GM23338 (cell line): ENCODE data around the gene RAMP1. TPM values are rescaled to one million over a fixed set of nuclear protein-coding genes. Genes with fewer than 3 reads are reported as not detected.

Experiments used
- ATAC-seq: fragments of 200-7000 bp; cut with Tn5 transposase; 3 replicates; pipeline ENCODE4 v1.9.1; 2020
- DNase-seq: peaks from one replicate; pipeline ENCODE4 v3.0.0-alpha.2; 2015; ENCODE audit warnings: low spot score
- H2AFZ ChIP-seq: fragments of 200-600 bp; sonication (generic); 2 replicates; pipeline ENCODE4 v1.8.0; 2016; ENCODE audit warnings: antibody characterized with exemption, mild to moderate bottlenecking, moderate library complexity
- H3F3A ChIP-seq: fragments of 200-600 bp; sonication (generic); replicated peaks from 2 replicates; pipeline ENCODE4 v1.8.0; 2017; ENCODE audit warnings: antibody characterized with exemption, mixed run types, low read depth
- H3K27ac ChIP-seq: fragments of 200-600 bp; sonication (generic); 2 replicates; pipeline ENCODE4 v1.6.1; 2016; ENCODE audit warnings: low read depth
- H3K27me3 ChIP-seq: fragments of 200-600 bp; sonication (generic); 2 replicates; pipeline ENCODE4 v1.8.0; 2016; ENCODE audit warnings: mild to moderate bottlenecking, mixed run types, moderate library complexity; ENCODE audit not compliant: insufficient read depth
- H3K36me3 ChIP-seq: fragments of 200-600 bp; sonication (generic); 2 replicates; pipeline ENCODE4 v1.8.0; 2016; ENCODE audit warnings: mild to moderate bottlenecking; ENCODE audit not compliant: insufficient read depth
- H3K4me1 ChIP-seq: fragments of 200-600 bp; sonication (generic); 2 replicates; pipeline ENCODE4 v1.8.0; 2016; ENCODE audit warnings: mild to moderate bottlenecking, moderate library complexity; ENCODE audit not compliant: insufficient read depth
- H3K4me2 ChIP-seq: fragments of 200-600 bp; sonication (generic); 2 replicates; pipeline ENCODE4 v1.7.1; 2017; ENCODE audit warnings: mixed run types
- H3K4me3 ChIP-seq: fragments of 200-600 bp; sonication (generic); 2 replicates; pipeline ENCODE4 v1.6.1; 2016; ENCODE audit warnings: mixed run types
- H3K79me2 ChIP-seq: fragments of 200-600 bp; sonication (generic); replicated peaks from 2 replicates; pipeline ENCODE4 v1.8.0; 2017; ENCODE audit warnings: mild to moderate bottlenecking; ENCODE audit not compliant: insufficient read depth
- H3K9me2 ChIP-seq: fragments of 200-600 bp; sonication (generic); 2 replicates; pipeline ENCODE4 v1.8.0; 2017; ENCODE audit not compliant: insufficient read depth
- H4K20me1 ChIP-seq: fragments of 200-600 bp; sonication (generic); replicated peaks from 2 replicates; pipeline ENCODE4 v1.8.0; 2017; ENCODE audit warnings: mild to moderate bottlenecking; ENCODE audit not compliant: insufficient read depth
- H3K27ac Mint-ChIP-seq: 2 replicates; pipeline ENCODE4 v1.8.0; 2020; ENCODE audit warnings: inconsistent platforms, mild to moderate bottlenecking, moderate library complexity, mixed read lengths
- H3K27me3 Mint-ChIP-seq: 3 replicates; pipeline ENCODE4 v1.8.0; 2022; ENCODE audit warnings: low read depth, mild to moderate bottlenecking, moderate library complexity, mixed read lengths, inconsistent platforms; ENCODE audit not compliant: insufficient read depth, poor library complexity
- H3K36me3 Mint-ChIP-seq: 3 replicates; pipeline ENCODE4 v1.8.0; 2021; ENCODE audit warnings: low read depth, mild to moderate bottlenecking, inconsistent platforms, moderate library complexity, mixed read lengths
- H3K4me1 Mint-ChIP-seq: 3 replicates; pipeline ENCODE4 v1.8.0; 2020; ENCODE audit warnings: mild to moderate bottlenecking, inconsistent platforms, mixed read lengths
- H3K4me3 Mint-ChIP-seq: 3 replicates; pipeline ENCODE4 v1.8.0; 2021; ENCODE audit warnings: moderate library complexity, mild to moderate bottlenecking, inconsistent platforms, mixed read lengths
- H3K9me3 Mint-ChIP-seq: 3 replicates; pipeline ENCODE4 v1.8.0; 2020; ENCODE audit warnings: moderate library complexity, mild to moderate bottlenecking, inconsistent platforms, mixed read lengths
- EZH2 ChIP-seq: fragments of 200-600 bp; sonication (generic); IDR thresholded peaks from one replicate; pipeline ENCODE4 v1.8.0; 2017; ENCODE audit warnings: antibody characterized with exemption, mild to moderate bottlenecking, low read depth; ENCODE audit not compliant: unreplicated experiment
- JUNB ChIP-seq: IDR thresholded peaks from one replicate; pipeline ENCODE4 v1.6.1; 2016; ENCODE audit warnings: antibody characterized with exemption; ENCODE audit not compliant: unreplicated experiment
- NANOG ChIP-seq: IDR thresholded peaks from 2 replicates; pipeline ENCODE4 v1.6.1; 2016; ENCODE audit warnings: antibody characterized with exemption, borderline replicate concordance
- POLR2AphosphoS5 ChIP-seq: IDR thresholded peaks from 2 replicates; pipeline ENCODE4 v1.6.1; 2016; ENCODE audit warnings: antibody characterized with exemption, low read depth
- STAT1 ChIP-seq: IDR thresholded peaks from one replicate; pipeline ENCODE4 v1.6.1; 2016; ENCODE audit warnings: antibody characterized with exemption; ENCODE audit not compliant: unreplicated experiment
- ZNF114 ChIP-seq: fragments of 250-450 bp; sonication (Bioruptor Pico); IDR thresholded peaks from 2 replicates; pipeline ENCODE4 v1.5.0; 2020; ENCODE audit warnings: mild to moderate bottlenecking, moderate library complexity
- ZNF331 ChIP-seq: fragments of 250-450 bp; sonication (Bioruptor Pico); IDR thresholded peaks from 2 replicates; pipeline ENCODE4 v1.5.0; 2020; ENCODE audit warnings: low read depth, mild to moderate bottlenecking, moderate library complexity
- polyA plus RNA-seq: library from polyadenylated mRNA; unstranded; fragments of >200 nt; fragmentation: Nextera tagmentation; extraction: Ambion mirVana; gene quantifications from 2 replicates; pipeline ENCODE4 v1.2.1, GENCODE V29; 2016
- total RNA-seq: library from RNA; depleted of rRNA; stranded (reverse); fragments of >200 nt; shearing (Covaris generic); gene quantifications from 2 replicates; pipeline ENCODE4 v1.2.3, GENCODE V29; 2014
- TF ChIP-seq, protein P1 (sequence below): IDR thresholded peaks from one replicate; pipeline ENCODE4 v1.6.1; 2018; ENCODE audit warnings: antibody characterized with exemption; ENCODE audit not compliant: unreplicated experiment
- TF ChIP-seq, protein P2 (sequence below): fragments of 250-450 bp; sonication (Bioruptor Pico); IDR thresholded peaks from 2 replicates; pipeline ENCODE4 v1.5.0; 2020; ENCODE audit warnings: mild to moderate bottlenecking, moderate library complexity
- TF ChIP-seq, protein P3 (sequence below), 2 experiments: fragments of 200-600 bp in 1 of 2; sonication (generic) in 1 of 2; conservative IDR thresholded peaks; 2 replicates each; pipeline versions ENCODE4 v1.5.1 to v1.6.1; 2016 to 2017; ENCODE audit warnings: antibody characterized with exemption in 2 of 2, low read depth in 2 of 2, mild to moderate bottlenecking in 2 of 2, moderate library complexity in 1 of 2

RAMP1 gene
- total and polyA plus RNA-seq, 2 experiments from 2014 or later: 1.7 to 3.3 TPM

DNA sequence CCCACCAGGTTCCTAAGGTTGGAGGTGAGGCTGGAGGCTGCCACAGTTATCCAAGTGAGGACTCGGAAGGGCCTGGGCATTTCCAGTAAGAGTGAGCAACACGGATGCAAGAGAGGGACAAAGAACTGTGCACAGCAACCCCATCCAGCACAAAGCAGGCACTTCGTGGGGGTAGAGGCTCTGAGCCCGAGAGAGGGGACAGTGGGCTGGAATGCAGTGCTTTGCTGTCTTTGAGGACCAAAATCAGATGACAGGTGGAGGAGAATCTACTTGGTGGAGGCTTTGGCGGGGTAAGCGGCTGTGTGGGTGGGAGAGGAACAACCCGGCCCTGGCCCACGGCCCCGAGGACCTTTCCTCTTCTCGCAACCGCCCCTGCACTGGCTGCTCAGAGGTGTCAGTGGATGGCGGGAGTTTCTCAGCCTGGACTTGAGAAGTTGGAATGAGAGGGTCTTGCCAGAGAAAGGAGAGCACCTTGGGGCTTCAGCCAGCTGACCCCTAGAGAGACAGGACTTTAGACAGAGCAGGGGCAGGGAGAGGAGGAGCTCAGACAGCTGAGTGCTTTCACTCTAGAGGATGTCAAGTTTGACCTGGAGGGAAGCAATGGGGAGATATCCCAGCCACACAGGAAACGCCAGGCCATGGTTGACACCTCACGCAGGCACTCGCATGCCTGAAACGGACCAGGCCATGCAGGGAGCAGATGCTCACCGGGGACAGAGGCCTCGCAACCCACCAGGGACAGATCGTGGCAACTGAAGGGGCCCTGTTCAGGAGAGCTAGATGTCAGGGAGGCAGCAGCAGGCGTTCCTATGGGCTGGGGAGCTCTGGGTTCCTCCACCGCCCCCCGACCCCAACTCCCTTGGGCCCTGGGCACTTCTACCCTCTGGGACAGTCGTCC lies 11.6 kb downstream of the RAMP1 start (continued):
- TF ChIP-seq, protein P1, sequence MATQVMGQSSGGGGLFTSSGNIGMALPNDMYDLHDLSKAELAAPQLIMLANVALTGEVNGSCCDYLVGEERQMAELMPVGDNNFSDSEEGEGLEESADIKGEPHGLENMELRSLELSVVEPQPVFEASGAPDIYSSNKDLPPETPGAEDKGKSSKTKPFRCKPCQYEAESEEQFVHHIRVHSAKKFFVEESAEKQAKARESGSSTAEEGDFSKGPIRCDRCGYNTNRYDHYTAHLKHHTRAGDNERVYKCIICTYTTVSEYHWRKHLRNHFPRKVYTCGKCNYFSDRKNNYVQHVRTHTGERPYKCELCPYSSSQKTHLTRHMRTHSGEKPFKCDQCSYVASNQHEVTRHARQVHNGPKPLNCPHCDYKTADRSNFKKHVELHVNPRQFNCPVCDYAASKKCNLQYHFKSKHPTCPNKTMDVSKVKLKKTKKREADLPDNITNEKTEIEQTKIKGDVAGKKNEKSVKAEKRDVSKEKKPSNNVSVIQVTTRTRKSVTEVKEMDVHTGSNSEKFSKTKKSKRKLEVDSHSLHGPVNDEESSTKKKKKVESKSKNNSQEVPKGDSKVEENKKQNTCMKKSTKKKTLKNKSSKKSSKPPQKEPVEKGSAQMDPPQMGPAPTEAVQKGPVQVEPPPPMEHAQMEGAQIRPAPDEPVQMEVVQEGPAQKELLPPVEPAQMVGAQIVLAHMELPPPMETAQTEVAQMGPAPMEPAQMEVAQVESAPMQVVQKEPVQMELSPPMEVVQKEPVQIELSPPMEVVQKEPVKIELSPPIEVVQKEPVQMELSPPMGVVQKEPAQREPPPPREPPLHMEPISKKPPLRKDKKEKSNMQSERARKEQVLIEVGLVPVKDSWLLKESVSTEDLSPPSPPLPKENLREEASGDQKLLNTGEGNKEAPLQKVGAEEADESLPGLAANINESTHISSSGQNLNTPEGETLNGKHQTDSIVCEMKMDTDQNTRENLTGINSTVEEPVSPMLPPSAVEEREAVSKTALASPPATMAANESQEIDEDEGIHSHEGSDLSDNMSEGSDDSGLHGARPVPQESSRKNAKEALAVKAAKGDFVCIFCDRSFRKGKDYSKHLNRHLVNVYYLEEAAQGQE: no peak
- no peak for TF ChIP-seq EZH2

DNA sequence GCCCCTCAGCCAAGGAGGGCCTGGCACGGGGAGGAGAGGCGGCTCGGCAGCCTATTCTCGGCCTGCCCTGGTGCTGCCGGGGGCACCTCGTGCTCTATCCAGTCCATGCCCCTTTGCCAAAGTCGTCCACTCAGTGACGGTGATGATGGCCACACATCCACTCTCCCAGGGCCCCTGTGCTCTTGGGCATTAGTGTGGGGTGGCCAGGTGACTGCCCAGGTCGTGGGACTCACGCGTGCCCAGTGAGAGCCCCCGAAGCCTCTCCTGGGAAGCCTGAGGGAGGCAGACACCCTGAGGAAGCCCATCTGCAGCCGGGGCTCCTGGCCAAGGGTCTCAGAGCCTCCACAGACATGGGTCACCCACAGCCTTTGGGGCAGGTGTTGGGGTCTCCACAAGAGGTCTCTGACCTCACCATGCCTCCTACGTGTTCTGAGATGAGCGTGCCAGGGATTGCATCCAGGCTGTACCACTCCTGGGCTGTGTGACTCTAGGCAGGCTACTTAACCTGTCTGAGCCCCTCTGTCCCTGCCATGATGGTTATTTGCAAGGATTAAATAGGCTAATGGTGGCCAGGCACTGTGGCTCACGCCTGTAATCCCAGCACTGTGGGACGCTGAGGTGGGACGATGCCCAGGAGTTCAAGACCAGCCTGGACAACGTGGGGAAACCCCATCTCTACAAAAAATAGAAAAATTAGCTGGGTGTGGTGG lies 12.9 kb downstream of the RAMP1 start:
- Mint-ChIP-seq H3K4me1 (no peaks in the 10 kb centered on the region), H3K4me3 (no peak overlapping the region), H3K9me3 (peaks cover 2% of the 10 kb centered on the region; the same call in 1 of the 3 replicates), H3K27ac (no peak overlapping the region), H3K27me3 (peaks cover 9% of the 10 kb centered on the region), H3K36me3 (no peaks in the 10 kb centered on the region; the same call in 2 of the 3 replicates)
- H4K20me1 ChIP-seq: no peaks in the 10 kb centered on the region
- H3K27ac ChIP-seq: no peak overlapping the region
- H3K4me1 ChIP-seq: no peaks in the 10 kb centered on the region
- no peak overlapping the region for H3K4me2 ChIP-seq
- ATAC-seq (no peak), DNase-seq (no peak)
- H3K4me3 ChIP-seq: no peak overlapping the region
- no peaks in the 10 kb centered on the region for H3F3A ChIP-seq
- no peaks in the 10 kb centered on the region for H3K27me3 ChIP-seq
- H3K9me2 ChIP-seq: no peaks in the 10 kb centered on the region
- H2AFZ ChIP-seq: no peak overlapping the region
- no peaks in the 10 kb centered on the region for H3K36me3 ChIP-seq
- no peaks in the 10 kb centered on the region for H3K79me2 ChIP-seq
- TF ChIP-seq, protein P2, sequence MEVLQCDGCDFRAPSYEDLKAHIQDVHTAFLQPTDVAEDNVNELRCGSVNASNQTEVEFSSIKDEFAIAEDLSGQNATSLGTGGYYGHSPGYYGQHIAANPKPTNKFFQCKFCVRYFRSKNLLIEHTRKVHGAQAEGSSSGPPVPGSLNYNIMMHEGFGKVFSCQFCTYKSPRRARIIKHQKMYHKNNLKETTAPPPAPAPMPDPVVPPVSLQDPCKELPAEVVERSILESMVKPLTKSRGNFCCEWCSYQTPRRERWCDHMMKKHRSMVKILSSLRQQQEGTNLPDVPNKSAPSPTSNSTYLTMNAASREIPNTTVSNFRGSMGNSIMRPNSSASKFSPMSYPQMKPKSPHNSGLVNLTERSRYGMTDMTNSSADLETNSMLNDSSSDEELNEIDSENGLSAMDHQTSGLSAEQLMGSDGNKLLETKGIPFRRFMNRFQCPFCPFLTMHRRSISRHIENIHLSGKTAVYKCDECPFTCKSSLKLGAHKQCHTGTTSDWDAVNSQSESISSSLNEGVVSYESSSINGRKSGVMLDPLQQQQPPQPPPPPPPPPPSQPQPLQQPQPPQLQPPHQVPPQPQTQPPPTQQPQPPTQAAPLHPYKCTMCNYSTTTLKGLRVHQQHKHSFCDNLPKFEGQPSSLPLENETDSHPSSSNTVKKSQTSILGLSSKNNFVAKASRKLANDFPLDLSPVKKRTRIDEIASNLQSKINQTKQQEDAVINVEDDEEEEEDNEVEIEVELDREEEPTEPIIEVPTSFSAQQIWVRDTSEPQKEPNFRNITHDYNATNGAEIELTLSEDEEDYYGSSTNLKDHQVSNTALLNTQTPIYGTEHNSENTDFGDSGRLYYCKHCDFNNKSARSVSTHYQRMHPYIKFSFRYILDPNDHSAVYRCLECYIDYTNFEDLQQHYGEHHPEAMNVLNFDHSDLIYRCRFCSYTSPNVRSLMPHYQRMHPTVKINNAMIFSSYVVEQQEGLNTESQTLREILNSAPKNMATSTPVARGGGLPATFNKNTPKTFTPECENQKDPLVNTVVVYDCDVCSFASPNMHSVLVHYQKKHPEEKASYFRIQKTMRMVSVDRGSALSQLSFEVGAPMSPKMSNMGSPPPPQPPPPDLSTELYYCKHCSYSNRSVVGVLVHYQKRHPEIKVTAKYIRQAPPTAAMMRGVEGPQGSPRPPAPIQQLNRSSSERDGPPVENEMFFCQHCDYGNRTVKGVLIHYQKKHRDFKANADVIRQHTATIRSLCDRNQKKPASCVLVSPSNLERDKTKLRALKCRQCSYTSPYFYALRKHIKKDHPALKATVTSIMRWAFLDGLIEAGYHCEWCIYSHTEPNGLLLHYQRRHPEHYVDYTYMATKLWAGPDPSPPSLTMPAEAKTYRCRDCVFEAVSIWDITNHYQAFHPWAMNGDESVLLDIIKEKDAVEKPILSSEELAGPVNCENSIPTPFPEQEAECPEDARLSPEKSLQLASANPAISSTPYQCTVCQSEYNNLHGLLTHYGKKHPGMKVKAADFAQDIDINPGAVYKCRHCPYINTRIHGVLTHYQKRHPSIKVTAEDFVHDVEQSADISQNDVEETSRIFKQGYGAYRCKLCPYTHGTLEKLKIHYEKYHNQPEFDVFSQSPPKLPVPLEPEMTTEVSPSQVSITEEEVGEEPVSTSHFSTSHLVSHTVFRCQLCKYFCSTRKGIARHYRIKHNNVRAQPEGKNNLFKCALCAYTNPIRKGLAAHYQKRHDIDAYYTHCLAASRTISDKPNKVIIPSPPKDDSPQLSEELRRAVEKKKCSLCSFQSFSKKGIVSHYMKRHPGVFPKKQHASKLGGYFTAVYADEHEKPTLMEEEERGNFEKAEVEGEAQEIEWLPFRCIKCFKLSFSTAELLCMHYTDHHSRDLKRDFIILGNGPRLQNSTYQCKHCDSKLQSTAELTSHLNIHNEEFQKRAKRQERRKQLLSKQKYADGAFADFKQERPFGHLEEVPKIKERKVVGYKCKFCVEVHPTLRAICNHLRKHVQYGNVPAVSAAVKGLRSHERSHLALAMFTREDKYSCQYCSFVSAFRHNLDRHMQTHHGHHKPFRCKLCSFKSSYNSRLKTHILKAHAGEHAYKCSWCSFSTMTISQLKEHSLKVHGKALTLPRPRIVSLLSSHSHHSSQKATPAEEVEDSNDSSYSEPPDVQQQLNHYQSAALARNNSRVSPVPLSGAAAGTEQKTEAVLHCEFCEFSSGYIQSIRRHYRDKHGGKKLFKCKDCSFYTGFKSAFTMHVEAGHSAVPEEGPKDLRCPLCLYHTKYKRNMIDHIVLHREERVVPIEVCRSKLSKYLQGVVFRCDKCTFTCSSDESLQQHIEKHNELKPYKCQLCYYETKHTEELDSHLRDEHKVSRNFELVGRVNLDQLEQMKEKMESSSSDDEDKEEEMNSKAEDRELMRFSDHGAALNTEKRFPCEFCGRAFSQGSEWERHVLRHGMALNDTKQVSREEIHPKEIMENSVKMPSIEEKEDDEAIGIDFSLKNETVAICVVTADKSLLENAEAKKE (CRISPR knock-in tag): no peak
- TF ChIP-seq, protein P3, sequence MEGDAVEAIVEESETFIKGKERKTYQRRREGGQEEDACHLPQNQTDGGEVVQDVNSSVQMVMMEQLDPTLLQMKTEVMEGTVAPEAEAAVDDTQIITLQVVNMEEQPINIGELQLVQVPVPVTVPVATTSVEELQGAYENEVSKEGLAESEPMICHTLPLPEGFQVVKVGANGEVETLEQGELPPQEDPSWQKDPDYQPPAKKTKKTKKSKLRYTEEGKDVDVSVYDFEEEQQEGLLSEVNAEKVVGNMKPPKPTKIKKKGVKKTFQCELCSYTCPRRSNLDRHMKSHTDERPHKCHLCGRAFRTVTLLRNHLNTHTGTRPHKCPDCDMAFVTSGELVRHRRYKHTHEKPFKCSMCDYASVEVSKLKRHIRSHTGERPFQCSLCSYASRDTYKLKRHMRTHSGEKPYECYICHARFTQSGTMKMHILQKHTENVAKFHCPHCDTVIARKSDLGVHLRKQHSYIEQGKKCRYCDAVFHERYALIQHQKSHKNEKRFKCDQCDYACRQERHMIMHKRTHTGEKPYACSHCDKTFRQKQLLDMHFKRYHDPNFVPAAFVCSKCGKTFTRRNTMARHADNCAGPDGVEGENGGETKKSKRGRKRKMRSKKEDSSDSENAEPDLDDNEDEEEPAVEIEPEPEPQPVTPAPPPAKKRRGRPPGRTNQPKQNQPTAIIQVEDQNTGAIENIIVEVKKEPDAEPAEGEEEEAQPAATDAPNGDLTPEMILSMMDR (conservative IDR thresholded peaks at IDR 0.05; ENCODE audit: low read depth in 2 of 2): no peak
- TF ChIP-seq ZNF114 (CRISPR knock-in tag) (no peak), JUNB (no peak), NANOG (no peak), POLR2AphosphoS5 (no peak), STAT1 (no peak), ZNF331 (CRISPR knock-in tag) (no peak)
